HG03442 (cell line): Measurements from ENCODE around the gene ARPP21.
"Not testable (repeated sequence)": the region's sequence is repeated elsewhere in the genome, so short reads cannot be mapped to it uniquely, and the experiment has no call there.

Experiments
- ATAC-seq: cut with Tn5 transposase; IDR thresholded peaks from one replicate; pipeline ENCODE4 v1.9.1; 2021; ENCODE audit warnings: mild to moderate bottlenecking, moderate library complexity; ENCODE audit not compliant: unreplicated experiment

Gene ARPP21

GRCh38 chr3:35777065-35777464 lies 137.7 kb downstream of the ARPP21 start:
- ATAC-seq = no peak

GRCh38 chr3:35777563-35778554 lies 138.5 kb downstream of the ARPP21 start:
- ATAC-seq = no peak

DNA sequence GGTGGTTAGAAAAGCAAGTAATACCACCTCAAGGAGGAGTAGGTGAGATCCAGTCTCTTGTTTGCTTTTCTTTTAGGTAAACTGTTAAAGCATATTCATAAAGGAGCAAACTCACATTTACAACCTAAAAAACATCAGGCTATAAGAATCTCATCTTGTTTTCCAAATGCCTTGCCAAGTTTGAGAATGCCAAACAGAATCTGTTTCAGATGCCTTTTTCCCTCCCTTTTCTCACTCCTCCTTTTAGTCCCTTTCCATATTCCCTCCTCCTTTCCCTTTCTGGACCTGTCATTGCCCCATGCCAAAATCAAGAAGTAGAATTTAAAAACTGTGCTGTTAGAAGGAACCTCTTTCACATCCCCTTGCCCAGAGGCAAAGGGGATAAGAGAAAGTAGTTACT lies 140.3 kb downstream of the ARPP21 start:
- ATAC-seq = no peak

DNA sequence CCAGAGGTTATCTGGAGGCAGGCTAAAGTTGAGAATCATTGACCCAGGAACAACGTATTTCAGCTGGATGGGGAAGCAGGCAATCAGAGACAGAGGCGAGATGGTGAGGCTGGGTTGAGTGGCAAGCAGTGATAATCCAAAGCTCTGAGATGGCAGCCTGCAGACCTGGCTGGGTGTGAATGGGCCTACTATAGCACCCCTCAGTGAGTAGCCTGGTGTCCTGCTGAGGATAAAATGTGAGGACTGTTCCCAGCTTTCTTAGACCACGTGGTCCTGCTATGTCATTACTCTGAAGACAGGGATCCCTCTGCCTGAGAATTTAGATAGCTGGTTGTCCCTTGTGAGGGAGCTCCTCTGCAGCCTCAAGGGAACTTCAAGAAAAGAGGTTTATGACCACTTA lies 141.5 kb downstream of the ARPP21 start:
- no peak for ATAC-seq

- ATAC-seq = no peak
Measured at GRCh38 chr3:35781558-35781957, 142.2 kb downstream of the ARPP21 start.

- no peak for ATAC-seq
Measured at GRCh38 chr3:35782355-35782754, 143.0 kb downstream of the ARPP21 start.

DNA sequence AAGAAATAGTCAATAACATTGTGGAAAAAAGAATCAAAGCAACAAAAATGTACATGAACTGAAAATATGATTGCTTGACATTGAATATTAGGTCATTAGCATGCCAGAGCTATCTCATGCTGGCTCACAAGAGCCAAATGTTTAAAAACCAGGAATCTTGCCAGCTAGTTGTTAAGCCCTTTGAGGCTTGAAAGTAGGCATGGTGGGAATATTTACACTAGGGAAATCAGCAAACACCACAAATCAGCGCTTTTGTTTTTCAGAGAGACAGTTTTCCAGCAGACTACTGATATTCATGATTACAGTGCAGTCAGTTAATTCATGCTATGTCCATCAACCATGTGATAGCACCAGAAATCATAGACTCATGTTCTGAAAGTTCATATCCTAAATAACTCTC lies 144.8 kb downstream of the ARPP21 start:
- ATAC-seq = no peak

DNA sequence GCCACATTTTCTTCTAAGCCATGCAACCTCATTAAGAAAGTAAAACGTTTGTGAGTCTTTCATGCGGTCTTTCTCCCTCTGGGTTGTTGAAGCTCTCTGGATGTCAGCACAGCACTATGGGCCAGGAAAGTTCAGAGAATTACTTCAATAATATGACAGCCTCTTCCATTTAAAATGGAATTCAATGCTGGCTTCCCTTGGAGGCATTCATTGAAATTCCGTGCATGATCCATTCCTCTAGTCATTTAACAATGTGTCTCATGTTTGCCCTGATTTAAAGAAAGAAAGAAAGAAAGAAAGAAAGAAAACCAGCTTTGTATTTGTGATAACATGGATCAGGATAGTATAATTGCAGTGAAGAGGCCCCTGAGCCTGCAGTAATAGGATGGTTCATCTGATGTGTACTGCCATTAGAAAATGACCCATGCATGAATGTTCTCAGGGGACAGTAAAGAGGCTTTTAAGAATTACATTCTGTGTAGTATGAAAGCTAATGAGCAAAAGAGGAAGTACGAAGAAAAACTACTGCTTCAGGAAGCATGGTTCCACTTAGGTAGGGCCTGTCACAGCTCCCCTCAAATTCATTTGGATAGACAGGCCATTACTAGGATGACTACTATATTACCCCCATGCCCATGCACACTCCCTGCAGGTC lies 146.0 kb downstream of the ARPP21 start:
- no peak for ATAC-seq

DNA sequence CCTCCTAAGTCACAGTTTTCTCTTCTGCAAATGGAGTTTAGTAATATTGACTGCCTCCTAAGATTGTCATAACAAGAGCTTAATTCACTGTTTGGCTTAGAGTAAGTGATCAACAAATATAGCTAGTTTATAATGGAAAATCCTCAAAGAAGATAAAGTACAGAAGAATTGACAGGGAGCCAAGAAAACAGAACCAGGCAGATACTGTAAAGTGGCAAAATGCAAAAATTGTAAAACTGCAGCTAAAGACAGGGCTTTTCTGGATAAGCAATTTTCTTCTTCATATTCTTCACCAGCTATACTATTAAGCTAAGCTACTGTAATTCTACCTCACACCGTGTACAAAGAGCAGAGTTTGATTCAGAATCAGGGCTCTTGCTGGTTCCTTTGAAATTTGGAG lies 148.6 kb downstream of the ARPP21 start:
- ATAC-seq = no peak

DNA sequence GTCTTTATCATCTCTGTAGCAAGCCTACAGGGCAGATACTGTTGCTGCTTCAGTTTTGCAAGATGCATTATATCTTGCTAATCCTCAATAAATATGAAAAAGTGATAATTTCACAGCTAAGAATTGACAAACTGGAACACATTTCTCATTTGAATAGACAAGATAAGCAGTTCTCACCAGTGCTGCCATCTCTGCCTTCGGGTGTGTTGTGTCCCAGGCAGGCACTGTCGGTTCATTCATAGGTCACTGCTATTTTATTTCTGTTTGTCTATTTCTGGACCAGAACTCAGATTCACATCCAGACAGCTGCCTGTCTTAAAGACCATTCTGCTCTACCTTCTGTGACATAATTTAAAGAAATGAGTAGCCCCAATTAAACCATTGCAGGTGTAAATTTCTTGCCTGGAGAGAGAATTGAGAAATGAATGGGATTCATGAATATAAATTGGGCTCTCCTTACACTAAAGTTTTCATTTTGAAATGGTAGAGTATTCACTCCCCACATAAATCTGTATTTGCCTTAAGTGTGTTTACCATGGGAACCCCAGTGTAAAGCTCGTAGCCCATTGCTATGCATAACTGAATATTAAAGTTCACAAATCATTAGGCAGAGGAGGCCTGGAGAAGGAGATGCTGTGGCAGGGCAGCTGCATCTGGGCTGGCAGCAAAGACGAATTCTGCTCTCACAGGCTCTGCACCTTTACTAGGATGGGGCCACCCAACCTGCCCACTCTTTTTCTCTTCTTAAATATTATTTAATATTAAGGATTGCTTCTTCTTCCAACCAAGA lies 149.9 kb downstream of the ARPP21 start:
- no peak for ATAC-seq

GRCh38 chr3:35790764-35791163 lies 151.4 kb downstream of the ARPP21 start:
- no peak for ATAC-seq

DNA sequence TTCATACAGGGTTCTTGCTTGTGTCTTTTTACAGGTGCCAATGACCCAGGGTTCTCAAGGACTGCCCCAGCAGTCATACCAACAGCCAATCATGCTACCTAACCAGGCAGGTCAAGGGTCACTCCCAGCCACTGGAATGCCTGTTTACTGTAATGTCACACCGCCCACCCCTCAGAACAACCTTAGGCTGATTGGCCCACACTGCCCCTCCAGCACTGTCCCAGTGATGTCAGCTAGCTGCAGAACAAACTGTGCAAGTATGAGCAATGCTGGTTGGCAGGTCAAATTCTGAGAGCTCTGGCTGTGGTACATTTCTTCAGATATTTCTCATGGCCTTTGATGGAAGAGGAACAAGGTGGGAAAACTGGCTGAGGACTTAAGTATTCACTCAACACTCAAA lies 154.3 kb downstream of the ARPP21 start:
- no peak for ATAC-seq

GRCh38 chr3:35800960-35801459 lies 161.7 kb downstream of the ARPP21 start:
- no peak for ATAC-seq

DNA sequence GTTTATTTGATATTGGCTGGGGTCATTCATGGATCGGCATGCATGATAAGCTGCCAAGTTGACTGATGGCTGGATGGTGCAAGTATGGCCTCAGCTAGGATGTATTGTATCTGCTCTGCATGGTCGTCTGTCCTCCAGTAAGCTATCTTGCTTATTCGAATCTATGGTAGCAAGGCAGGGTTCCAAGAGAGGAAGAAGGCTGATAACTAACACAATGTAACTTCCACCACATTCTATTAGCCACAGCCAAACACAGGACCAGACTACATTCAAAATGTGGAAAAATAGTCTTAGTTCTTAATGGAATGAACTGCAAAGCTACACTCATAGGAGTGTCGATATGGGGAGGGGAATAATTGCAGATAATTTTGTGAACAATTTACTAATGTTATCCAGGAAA lies 175.2 kb downstream of the ARPP21 start:
- no peak for ATAC-seq

- not testable (repeated sequence) for ATAC-seq
Measured at GRCh38 chr3:35815796-35816195, 176.5 kb downstream of the ARPP21 start.

GRCh38 chr3:35817216-35817615 lies 177.9 kb downstream of the ARPP21 start:
- ATAC-seq = no peak

DNA sequence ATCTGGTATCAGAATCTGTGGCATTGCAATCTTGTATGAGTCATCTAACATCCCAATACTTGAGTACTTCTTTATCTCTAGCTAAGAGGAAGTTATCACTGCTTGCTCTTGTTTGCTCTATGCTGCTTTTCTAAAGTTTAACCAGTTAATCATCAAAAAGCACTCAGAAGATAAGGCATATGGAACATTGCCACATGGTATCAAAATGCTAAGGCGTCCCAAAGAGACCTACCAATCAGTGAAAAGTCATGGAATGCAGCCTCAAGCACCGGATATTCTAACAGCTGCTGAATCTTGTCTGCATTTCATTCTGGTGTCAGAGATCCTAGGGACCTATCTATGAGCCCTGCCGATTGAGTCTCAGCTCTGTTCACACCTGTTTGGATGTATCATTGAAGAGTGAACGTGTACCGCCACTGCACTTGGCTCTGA lies 192.8 kb downstream of the ARPP21 start:
- ATAC-seq = no peak
